B cell (primary cell): Measurements from ENCODE around the gene CCM2. TPM values are rescaled to one million over a fixed set of nuclear protein-coding genes. Genes with fewer than 3 reads are reported as not detected.
"Not testable (repeated sequence)": the region's sequence is repeated elsewhere in the genome, so short reads cannot be mapped to it uniquely, and the experiment has no call there.

Source experiments
- ATAC-seq: fragments of 200-7000 bp; cut with Tn5 transposase; one replicate; pipeline ENCODE4 v1.10.0; 2021; ENCODE audit warnings: low read depth, mild to moderate bottlenecking, moderate number of reproducible peaks, moderate library complexity
- CTCF ChIA-PET: fragments of 350-600 bp; sonication (Branson Sonifier 250); formaldehyde crosslinking; loops from one replicate; lab custom pipeline; 2021; ENCODE audit warnings: antibody characterized with exemption, inconsistent platforms; lab: Charles Lee
- POLR2A ChIA-PET: fragments of 350-600 bp; sonication (Branson Sonifier 250); formaldehyde crosslinking; loops from one replicate; lab custom pipeline; 2021; ENCODE audit warnings: antibody characterized with exemption; lab: Charles Lee
- DNase-seq: peaks from one replicate; pipeline ENCODE4 v3.0.0; 2013
- H2AFZ ChIP-seq: 2 replicates; pipeline ENCODE4 v1.6.1; 2012; ENCODE audit warnings: mild to moderate bottlenecking, low read depth, low read length; ENCODE audit not compliant: insufficient read depth, poor library complexity, severe bottlenecking
- H3K27ac ChIP-seq, 2 donors: 1 replicate in 1 of 2; 2 replicates in 1 of 2; pipeline ENCODE4 v1.5.1; 2012 to 2013; ENCODE audit warnings: low read length in 2 of 2, mild to moderate bottlenecking in 2 of 2, moderate library complexity in 1 of 2
- H3K27me3 ChIP-seq, 4 experiments: fragments of 200-600 bp in 1 of 4; sonication (generic) in 1 of 4; replicated peaks in 1 of 4; 1 replicate in 2 of 4; 2 replicates in 2 of 4; pipeline versions ENCODE4 v1.6.1 to v1.7.0; 2013 to 2016; ENCODE audit warnings: low read length in 3 of 4, mild to moderate bottlenecking in 2 of 4, mixed read lengths in 1 of 4, moderate library complexity in 1 of 4; ENCODE audit not compliant: insufficient read depth in 4 of 4, control insufficient read depth in 3 of 4; ENCODE audit errors: control extremely low read depth in 1 of 4
- H3K36me3 ChIP-seq, 2 experiments: replicated peaks in 1 of 2; 1 replicate in 1 of 2; 2 replicates in 1 of 2; pipeline versions ENCODE4 v1.6.1 to v1.7.1; 2013; ENCODE audit warnings: low read length in 1 of 2; ENCODE audit not compliant: insufficient read depth in 2 of 2, control insufficient read depth in 1 of 2; ENCODE audit errors: control extremely low read depth in 1 of 2, extremely low read depth in 1 of 2
- H3K4me1 ChIP-seq, 2 donors: fragments of 200-600 bp in 1 of 2; sonication (generic) in 1 of 2; 1 replicate in 1 of 2; 2 replicates in 1 of 2; pipeline versions ENCODE4 v1.5.1 to v1.6.1; 2013 to 2017; ENCODE audit warnings: low read length in 2 of 2; ENCODE audit not compliant: control insufficient read depth in 2 of 2, insufficient read depth in 2 of 2
- H3K4me2 ChIP-seq: replicated peaks from 2 replicates; pipeline ENCODE3; 2012; ENCODE audit warnings: mild to moderate bottlenecking, low read depth, low read length; ENCODE audit not compliant: poor library complexity, severe bottlenecking
- H3K4me3 ChIP-seq, 5 experiments: fragments of 200-600 bp in 1 of 5; sonication (generic) in 1 of 5; 1 replicate in 3 of 5; 2 replicates in 2 of 5; pipeline versions ENCODE4 v1.5.1 to v1.7.0; 2011 to 2016; ENCODE audit warnings: low read length in 4 of 5, mild to moderate bottlenecking in 4 of 5, low read depth in 2 of 5, control low read depth in 1 of 5, moderate library complexity in 1 of 5; ENCODE audit not compliant: insufficient read depth in 1 of 5; ENCODE audit errors: control extremely low read depth in 1 of 5, extremely low read depth in 1 of 5
- H3K79me2 ChIP-seq: fragments of 200-600 bp; sonication (generic); one replicate; pipeline ENCODE4 v1.6.0; 2016; ENCODE audit warnings: low read length; ENCODE audit not compliant: control insufficient read depth, insufficient read depth
- H3K9ac ChIP-seq: fragments of 200-600 bp; sonication (generic); 2 replicates; pipeline ENCODE4 v1.6.1; 2017; ENCODE audit warnings: mild to moderate bottlenecking, low read length, moderate library complexity
- H3K9me3 ChIP-seq, 3 donors: one replicate each; pipeline versions ENCODE4 v1.6.1 to v1.7.1; 2013; ENCODE audit warnings: low read length in 2 of 3; ENCODE audit not compliant: control insufficient read depth in 2 of 3, insufficient read depth in 1 of 3; ENCODE audit errors: control extremely low read depth in 1 of 3
- H4K20me1 ChIP-seq: 2 replicates; pipeline ENCODE4 v1.6.0; 2012; ENCODE audit warnings: mild to moderate bottlenecking, low read length; ENCODE audit not compliant: insufficient read depth, control insufficient read depth, poor library complexity, severe bottlenecking
- H3K27ac Mint-ChIP-seq: one replicate; pipeline ENCODE4 v1.8.0; 2021; ENCODE audit warnings: mixed read lengths
- H3K27me3 Mint-ChIP-seq: one replicate; pipeline ENCODE4 v1.8.0; 2021; ENCODE audit warnings: mixed read lengths
- H3K4me1 Mint-ChIP-seq: one replicate; pipeline ENCODE4 v1.8.0; 2021; ENCODE audit warnings: mixed read lengths
- H3K4me3 Mint-ChIP-seq: one replicate; pipeline ENCODE4 v1.8.0; 2021; ENCODE audit warnings: mixed read lengths
- H3K9me3 Mint-ChIP-seq: one replicate; pipeline ENCODE4 v1.8.0; 2022; ENCODE audit warnings: mixed read lengths; ENCODE audit not compliant: insufficient read depth
- CTCF ChIP-seq: fragments of 200-600 bp; IDR thresholded peaks from one replicate; pipeline ENCODE4 v1.8.0; 2022; ENCODE audit warnings: antibody characterized with exemption, mild to moderate bottlenecking
- EZH2 ChIP-seq: IDR thresholded peaks from 2 replicates; pipeline ENCODE4 v1.6.1; 2012; ENCODE audit warnings: borderline replicate concordance, low read depth, mild to moderate bottlenecking, moderate library complexity, low read length; ENCODE audit not compliant: insufficient read depth, poor library complexity, severe bottlenecking
- WGBS: methylation state at CpG from one replicate; pipeline ENCODE4 v1.1.5; 2013; ENCODE audit warnings: missing lambda C conversion rate; ENCODE audit not compliant: insufficient coverage; 5-methylcytosine and 5-hydroxymethylcytosine counted together
- intact Hi-C: fragments of 100-400 bp; cut with micrococcal nuclease; formaldehyde crosslinking; loops from one replicate; pipeline ENCODE4 v1.10.0; 2022
- polyA plus RNA-seq: library from polyadenylated mRNA; depleted of rRNA; stranded (reverse); fragments of >200 nt; gene quantifications from 2 replicates; pipeline ENCODE4 v1.2.3, GENCODE V29; 2012
- total RNA-seq, 2 donors: library from RNA; stranded (reverse); fragments of 120-200 nt in 1 of 2; gene quantifications; 1 replicate in 1 of 2; 2 replicates in 1 of 2; pipeline versions ENCODE4 v1.2.3 to v1.2.4, GENCODE V29; 2013 to 2022

The CCM2 gene
- total and polyA plus RNA-seq, 2 donors (not counting 1 experiment from before 2014, with no cell fraction given): 150 to 201 TPM

- ChIA-PET POLR2A (interaction anchor here (0.6 kb wide), 1 partner anchor 38 kb away, joined by 3 read pairs; no protein-coding TSS in a partner anchor), CTCF (no interaction called here)
- Histone ChIP-seq H4K20me1 (no peaks in the 10 kb centered on the region), H3K4me2 (no peak overlapping the region), H3K36me3 (peaks cover 0 to 6% of the 10 kb centered on the region in 2 experiments), H2AFZ (no peak overlapping the region), H3K27ac (no peak overlapping the region), H3K4me3 (no peak overlapping the region), H3K9me3 (no peaks in the 10 kb centered on the region), H3K9ac (no peak overlapping the region), H3K4me1 (peaks cover 25 to 32% of the 10 kb centered on the region in 2 donors), H3K79me2 (peaks cover 21% of the 10 kb centered on the region), H3K27me3 (no peaks in the 10 kb centered on the region)
- Mint-ChIP-seq H3K9me3 (no peaks in the 10 kb centered on the region), H3K4me1 (peaks cover 33% of the 10 kb centered on the region), H3K27me3 (no peaks in the 10 kb centered on the region), H3K27ac (no peak overlapping the region), H3K4me3 (no peak overlapping the region)
- no peak for TF ChIP-seq EZH2
- TF ChIP-seq CTCF: no peak
- intact Hi-C loops: no loop called here
- ATAC-seq (no peak), DNase-seq (no peak)
- WGBS: no CpG with 5 or more reads among the region's 9 CpGs
These were observed 9.6 kb upstream of the CCM2 start for GRCh38 chr7:44990109-44991023.

GRCh38 chr7:44992004-44992795, 7.8 kb upstream of the CCM2 start:
- H3K27ac Mint-ChIP-seq, H3K27me3 ChIP-seq, H3K9me3 Mint-ChIP-seq, intact Hi-C loops, H3K4me3 ChIP-seq, H3K27ac ChIP-seq, H3K9ac ChIP-seq, H3K4me2 ChIP-seq, H3K9me3 ChIP-seq, DNase-seq, H3K27me3 Mint-ChIP-seq, H4K20me1 ChIP-seq, H3K36me3 ChIP-seq, H3K4me3 Mint-ChIP-seq, ATAC-seq, H2AFZ ChIP-seq: not testable (repeated sequence)
- H3K4me1 Mint-ChIP-seq: peaks cover 29% of the 10 kb centered on the region
- ChIA-PET POLR2A (interaction anchor here (0.5 kb wide), 1 partner anchor 12 kb away, joined by 3 read pairs; no protein-coding TSS in a partner anchor), CTCF (interaction anchor here (0.6 kb wide), 1 partner anchor 65 kb away, joined by 3 read pairs; no protein-coding TSS in a partner anchor)
- WGBS: 93% methylated on average over 10 of the region's 21 CpGs
- H3K4me1 ChIP-seq: peaks cover 25 to 32% of the 10 kb centered on the region in 2 donors
- H3K79me2 ChIP-seq: peaks cover 10% of the 10 kb centered on the region
